Stomach (tissue), 4 donors: ENCODE measurements around the gene PTX4.

ENCODE experiments used
- POLR2A ChIP-seq, 4 donors: fragments of 450-650 bp; IDR thresholded peaks; one replicate each; pipeline ENCODE4 v1.6.1; 2016; ENCODE audit warnings: antibody characterized with exemption in 4 of 4, control low read depth in 2 of 4, mild to moderate bottlenecking in 1 of 4, moderate library complexity in 1 of 4
- TF ChIP-seq, protein P1 (sequence below), 7 experiments: fragments of 450-650 bp in 4 of 7; fragments of 200-600 bp in 3 of 7; sonication (generic) in 3 of 7; IDR thresholded peaks; one replicate each; pipeline ENCODE4 v1.5.1; 2016 to 2019; ENCODE audit warnings: antibody characterized with exemption in 7 of 7, control low read depth in 2 of 7, mild to moderate bottlenecking in 1 of 7

DNA sequence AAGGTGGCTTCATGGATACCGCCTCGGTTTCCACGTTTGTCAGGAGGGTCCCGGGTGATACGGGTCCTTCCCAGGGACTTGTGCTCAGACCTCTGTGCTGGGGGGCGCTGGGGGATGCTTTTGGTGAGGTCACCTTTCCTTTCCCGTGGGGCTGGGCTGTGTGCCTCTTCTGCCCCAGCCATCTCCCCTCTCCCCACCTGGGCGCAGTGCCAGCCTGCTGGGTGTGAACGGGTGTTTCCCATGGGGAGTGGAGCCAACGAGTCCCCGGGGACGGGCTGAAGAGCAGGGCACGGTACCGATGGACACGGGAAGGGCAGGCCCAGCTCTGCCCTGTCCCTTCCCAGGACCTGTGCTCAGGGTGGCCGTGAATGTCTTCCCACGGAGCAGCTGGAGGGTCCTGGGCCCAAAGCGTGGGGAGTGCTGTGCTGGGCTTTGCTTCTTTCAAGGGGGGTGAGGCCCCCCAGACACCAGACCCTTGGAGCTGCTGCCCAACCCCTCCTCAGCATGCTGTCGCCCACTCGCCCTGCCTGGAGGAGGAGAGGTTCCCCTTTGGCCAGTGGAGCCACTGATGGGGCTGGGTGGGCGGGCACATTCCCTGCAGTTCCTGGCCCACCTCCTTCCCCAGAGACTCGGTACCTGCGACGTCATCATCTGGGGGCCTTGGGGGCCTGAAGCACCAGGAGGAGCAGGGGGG is 19.9 kb upstream of the PTX4 start:
- TF ChIP-seq, protein P1, sequence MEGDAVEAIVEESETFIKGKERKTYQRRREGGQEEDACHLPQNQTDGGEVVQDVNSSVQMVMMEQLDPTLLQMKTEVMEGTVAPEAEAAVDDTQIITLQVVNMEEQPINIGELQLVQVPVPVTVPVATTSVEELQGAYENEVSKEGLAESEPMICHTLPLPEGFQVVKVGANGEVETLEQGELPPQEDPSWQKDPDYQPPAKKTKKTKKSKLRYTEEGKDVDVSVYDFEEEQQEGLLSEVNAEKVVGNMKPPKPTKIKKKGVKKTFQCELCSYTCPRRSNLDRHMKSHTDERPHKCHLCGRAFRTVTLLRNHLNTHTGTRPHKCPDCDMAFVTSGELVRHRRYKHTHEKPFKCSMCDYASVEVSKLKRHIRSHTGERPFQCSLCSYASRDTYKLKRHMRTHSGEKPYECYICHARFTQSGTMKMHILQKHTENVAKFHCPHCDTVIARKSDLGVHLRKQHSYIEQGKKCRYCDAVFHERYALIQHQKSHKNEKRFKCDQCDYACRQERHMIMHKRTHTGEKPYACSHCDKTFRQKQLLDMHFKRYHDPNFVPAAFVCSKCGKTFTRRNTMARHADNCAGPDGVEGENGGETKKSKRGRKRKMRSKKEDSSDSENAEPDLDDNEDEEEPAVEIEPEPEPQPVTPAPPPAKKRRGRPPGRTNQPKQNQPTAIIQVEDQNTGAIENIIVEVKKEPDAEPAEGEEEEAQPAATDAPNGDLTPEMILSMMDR (IDR thresholded peaks at IDR 0.05), result no peak
- no peak for TF ChIP-seq POLR2A (IDR thresholded peaks at IDR 0.05)
